NCI-H510A (cell line): ENCODE results near the gene PTBP3.
A peak's percentile ranks its signal among the peaks of the same experiment; 100 is the strongest.
"Not testable (repeated sequence)": the region's sequence is repeated elsewhere in the genome, so short reads cannot be mapped to it uniquely, and the experiment has no call there.

Experiments
- DNase-seq: peaks from one replicate; lab custom pipeline; 2025; lab: John Stamatoyannopoulos, UW

Gene PTBP3

DNA sequence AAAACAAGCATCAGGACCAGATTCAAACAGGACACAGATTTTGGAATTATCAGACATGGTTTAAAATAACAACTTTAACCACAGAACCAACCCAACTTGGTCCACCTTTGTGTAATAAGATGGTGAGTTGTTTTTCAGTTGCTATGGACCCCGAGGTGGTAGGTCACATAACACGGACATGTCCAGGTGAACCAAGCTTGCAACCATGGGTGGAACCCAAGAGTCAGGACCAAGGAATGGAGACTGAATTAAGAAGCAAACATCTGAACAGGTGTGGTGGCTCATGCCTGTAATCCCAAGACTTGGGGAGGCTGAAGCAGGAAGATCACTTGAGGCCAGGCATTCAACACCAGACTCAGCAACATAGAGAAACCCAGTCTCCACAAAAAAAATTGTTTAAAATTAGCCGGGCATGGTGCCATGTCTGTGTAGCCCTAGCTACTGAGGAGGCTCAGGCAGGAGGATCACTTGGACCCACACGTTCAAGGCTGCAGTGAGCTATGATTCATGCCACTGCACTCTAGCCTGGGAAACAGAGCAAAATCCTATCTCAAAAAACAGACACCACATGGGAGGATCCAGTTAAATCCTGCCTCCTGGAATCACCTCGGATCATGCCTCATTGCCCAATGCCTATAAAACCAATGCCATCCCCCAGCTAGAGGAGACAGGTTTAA is 10.6 kb downstream of the PTBP3 start:
- no peak for DNase-seq

- DNase-seq = no peak
Observed at GRCh38 chr9:112316258-112316943, 17.0 kb downstream of the PTBP3 start.

GRCh38 chr9:112315331-112316257 is 17.8 kb downstream of the PTBP3 start:
- no peak for DNase-seq

GRCh38 chr9:112312139-112312538 is 21.3 kb downstream of the PTBP3 start:
- DNase-seq = no peak

DNA sequence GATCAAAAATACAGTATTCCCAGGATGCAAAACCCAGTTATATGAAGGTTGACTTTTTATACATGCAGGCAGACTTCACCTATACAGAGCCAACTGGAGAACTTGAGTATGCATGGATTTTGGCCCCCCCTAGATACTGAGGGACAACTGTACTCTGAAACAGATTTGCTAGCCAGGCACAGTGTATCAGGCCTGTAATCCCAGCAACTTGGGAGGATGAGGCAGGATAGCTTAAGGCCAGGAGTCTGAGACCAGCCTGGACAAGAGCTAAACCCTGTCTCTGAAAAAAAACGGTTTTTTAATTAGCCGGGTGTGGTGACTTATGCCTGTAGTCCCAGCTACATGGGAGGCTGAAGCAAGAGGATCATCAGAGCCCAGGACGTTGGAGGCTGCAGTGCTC is 21.9 kb downstream of the PTBP3 start:
- no peak for DNase-seq

DNA sequence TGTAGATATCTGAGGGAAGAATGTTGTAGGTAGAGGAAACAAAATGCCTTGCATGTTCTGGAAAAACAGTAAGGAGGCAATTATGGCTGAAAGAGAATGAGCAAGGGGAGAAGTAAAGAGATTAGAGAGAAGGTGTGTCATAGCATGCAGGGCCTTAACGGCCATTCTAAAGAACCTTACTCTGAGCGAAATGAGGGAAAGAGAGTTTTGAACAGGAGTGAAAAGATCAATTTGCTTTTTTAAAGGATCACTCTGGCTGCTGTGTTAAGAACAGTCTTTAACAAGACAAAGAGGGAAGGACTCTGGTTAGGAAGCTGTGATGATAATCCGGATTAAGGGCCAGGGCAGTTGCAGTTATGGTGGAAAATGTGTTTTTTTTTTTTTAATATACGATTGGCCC is 22.6 kb downstream of the PTBP3 start:
- DNase-seq = no peak

GRCh38 chr9:112308588-112308987 is 24.8 kb downstream of the PTBP3 start:
- peak; percentile 60 for DNase-seq

DNA sequence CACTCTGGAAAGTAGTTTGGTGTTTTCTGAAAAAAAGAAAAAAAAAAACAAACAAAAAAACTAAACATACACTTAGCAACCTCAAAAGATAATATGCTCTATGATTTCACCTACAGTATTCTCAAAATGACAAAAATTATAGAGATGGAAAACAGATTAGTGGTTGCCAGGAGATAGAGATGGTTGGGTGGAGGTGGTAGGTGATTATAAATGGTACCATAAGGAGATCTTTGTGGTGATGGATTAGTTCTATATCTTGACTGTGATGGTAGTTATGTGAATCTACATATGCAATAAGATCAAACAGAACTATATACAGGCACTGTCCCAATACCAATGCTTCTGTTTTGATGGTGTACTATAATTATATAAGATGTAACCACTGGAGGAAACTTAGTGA is 32.0 kb downstream of the PTBP3 start:
- no peak for DNase-seq

DNA sequence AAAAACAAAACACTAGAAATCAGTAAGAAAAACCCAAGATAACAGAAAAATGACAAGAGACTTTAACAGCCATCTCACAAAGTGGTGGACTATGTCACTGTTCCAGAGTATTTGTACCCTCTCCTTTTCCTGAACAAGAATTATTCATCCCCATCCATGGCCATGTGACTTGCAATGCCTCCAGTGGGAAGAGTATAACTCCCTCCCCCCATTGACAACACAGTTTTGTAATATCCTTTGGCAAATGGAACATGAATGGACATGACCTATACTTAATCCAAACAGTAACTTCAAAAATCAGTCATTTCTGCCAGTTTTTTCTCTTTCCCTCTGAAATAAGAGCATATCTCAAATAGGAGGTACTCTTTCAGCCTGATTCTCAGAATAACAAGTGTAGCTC is 33.9 kb downstream of the PTBP3 start:
- no peak for DNase-seq

DNA sequence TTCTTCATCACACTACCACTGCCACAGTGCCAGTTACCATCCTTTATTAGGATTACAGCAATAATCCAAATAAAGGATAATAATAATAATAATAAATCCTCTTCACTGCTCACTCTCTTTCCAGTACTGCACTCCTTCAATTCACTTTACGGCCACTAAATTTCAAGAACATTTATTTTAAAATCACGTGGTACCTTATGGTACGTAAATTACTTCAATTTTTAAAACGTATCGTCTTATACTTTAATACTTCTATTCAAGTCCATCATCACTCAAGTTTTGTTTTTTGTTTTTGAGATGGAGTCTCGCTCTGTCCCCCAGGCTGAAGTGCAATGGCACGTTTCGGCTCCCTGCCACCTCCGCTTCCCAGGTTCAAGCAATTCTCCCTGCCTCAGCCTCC is 36.5 kb downstream of the PTBP3 start:
- no peak for DNase-seq

GRCh38 chr9:112295174-112295573 is 38.2 kb downstream of the PTBP3 start:
- no peak for DNase-seq

DNA sequence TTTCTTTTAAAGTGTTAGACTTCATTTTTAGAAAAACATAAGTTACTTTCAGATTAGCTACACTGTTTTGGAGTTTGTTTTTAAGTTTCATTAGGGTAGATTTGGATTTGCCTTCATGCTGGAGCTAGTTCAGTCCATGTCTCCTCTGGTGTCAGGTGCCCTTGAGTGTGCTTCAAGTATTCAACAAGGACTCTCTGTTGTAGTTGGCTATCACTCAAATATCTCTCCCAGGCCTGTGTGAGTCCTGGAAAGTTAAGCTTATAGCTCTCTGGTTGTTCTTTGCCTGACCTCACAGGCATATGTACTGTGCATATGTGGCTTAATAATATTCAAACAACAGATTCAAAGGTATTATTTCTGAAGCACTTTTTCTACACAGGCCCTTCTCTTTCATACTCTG is 45.4 kb downstream of the PTBP3 start:
- no peak for DNase-seq

DNA sequence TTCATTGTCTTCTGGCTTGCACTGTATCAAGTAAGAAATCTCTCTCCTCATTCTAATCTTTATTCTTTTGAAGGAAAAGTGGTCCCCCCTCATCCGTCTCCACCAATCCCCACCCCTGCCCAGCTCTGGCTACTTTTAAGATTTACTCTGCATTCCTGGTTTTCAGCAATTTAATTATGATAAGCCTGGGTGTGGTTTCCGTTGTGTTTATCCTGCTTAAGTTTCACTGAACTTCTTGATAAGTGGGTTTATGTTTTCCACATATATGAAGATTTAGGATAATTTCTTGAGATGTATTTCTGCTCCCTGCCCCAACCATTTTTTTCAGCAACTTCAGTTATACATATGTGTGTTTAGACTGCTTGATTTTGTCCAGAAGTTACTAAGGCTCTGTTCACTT is 46.5 kb downstream of the PTBP3 start:
- DNase-seq = no peak

GRCh38 chr9:112285056-112285455 is 48.4 kb downstream of the PTBP3 start:
- DNase-seq = no peak

DNA sequence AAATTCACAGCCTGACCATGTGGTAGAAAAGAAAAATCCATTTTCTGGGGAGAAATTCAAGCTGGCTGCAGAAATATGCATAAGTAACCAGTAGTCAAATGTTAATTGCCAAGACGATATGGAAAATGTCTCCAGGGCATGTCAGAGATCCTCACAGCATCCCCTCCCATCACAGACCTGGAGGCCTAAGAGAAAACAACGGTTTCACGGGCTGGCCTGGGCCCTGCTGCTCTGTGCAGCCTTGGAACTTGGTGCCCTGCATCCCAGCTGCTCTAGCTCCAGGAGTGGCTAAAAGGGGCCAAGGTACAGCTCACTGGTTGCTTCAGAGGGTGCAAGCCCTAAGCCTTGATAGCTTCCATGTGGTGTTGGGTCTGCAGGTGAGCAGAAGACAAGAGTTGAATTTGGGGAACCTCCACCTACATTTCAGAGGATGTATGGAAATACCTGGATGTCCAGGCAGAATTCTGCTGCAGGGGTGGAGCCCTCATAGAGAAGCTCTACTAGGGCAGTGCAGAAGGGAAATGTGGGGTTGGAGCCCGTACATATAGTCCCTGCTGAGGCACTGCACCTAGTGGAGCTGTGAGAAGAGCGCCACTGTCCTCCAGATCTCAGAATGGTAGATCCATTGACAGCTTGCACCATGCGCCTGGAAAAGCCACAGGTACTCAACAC is 49.7 kb downstream of the PTBP3 start:
- DNase-seq = no peak

DNA sequence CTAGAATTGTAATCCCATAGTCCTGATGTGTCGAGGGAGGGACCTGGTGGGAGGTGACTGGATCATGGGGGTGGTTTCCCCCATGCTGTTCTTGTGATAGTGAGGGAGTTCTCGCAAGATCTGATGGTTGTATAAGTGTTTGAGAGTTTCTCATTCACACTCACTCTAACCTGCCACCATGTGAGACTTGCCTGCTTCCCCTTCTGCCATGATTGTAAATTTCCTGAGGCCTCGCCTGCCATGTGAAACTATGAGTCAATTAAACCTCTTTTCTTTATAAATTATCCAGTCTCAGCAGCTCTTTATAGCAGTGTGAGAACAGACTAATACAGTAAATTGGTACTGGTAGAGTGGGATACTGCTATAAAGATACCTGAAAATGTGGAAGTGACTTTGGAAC is 50.6 kb downstream of the PTBP3 start:
- DNase-seq = not testable (repeated sequence)

- no peak for DNase-seq
Observed at GRCh38 chr9:112280904-112281303, 52.5 kb downstream of the PTBP3 start.

- DNase-seq = no peak
Observed at GRCh38 chr9:112279501-112279900, 53.9 kb downstream of the PTBP3 start.

- DNase-seq = no peak
Observed at GRCh38 chr9:112278152-112278551, 55.3 kb downstream of the PTBP3 start.

DNA sequence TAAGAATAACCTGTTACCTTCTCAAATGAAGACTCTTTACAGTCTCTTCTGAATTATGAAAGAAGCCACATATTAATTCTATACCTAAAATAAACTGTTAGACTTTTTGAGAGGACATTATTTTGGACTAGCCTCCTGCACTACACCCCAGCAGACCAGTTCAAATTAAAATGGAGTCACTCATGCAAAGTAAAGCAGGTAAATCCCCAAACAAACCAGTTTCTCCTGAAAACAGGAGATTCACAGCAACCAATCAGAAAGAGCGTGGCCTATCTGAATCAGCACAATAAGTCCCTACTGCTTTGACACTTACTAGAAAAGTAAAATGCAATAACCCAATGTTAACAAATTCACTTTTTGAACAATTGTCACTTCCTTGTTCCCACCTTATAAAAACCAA is 58.8 kb downstream of the PTBP3 start:
- no peak for DNase-seq

DNA sequence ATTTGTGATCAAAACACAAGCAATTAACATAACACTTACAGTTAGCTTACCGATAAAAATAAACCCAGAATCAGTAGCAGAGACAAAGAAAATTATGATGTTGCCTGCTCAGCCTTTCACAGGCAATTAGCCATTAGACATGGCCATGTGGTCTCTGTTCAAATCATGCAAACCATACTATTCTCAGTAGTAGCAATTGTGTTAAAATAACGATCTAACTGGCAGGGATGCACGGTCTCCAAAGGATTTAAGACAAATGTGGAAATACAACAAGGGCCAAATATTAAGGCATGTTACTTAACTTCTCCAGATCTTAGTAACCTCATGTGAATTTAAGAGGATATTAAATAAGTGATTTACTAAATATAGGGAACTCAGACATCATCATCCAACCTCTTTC is 59.5 kb downstream of the PTBP3 start:
- no peak for DNase-seq

- DNase-seq = peak; percentile 11
Observed at GRCh38 chr9:112271466-112272098, 61.8 kb downstream of the PTBP3 start.
